C4-2B (cell line): Measurements from ENCODE around the gene F2.

Experiments used
- ZFX ChIP-seq: fragments of 450-650 bp; IDR thresholded peaks from 2 replicates; pipeline ENCODE4 v1.6.1; 2017
- TF ChIP-seq, protein P1 (sequence below): fragments of 450-650 bp; conservative IDR thresholded peaks from 2 replicates; pipeline ENCODE4 v1.5.1; 2017; ENCODE audit warnings: mild to moderate bottlenecking

DNA sequence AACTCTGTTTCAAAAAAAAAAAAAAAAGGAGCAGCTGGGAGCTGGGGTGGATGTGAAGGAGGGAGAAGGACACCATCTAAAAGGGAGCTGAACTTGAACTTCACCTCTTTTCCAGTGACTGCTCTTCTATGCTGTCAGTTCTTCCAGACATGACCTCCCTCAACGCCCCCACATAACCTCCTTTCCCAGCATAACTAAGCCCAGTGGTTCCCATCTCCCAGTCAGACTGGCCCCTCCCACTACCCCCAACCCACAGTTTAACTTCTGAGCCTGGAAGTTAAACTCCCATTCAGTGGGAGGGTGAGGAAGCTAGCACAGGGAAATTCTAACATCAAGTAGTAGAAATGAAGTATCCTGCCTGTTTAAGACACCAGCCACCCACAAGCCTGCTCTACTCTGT lies 20.4 kb upstream of the F2 start:
- TF ChIP-seq, protein P1, sequence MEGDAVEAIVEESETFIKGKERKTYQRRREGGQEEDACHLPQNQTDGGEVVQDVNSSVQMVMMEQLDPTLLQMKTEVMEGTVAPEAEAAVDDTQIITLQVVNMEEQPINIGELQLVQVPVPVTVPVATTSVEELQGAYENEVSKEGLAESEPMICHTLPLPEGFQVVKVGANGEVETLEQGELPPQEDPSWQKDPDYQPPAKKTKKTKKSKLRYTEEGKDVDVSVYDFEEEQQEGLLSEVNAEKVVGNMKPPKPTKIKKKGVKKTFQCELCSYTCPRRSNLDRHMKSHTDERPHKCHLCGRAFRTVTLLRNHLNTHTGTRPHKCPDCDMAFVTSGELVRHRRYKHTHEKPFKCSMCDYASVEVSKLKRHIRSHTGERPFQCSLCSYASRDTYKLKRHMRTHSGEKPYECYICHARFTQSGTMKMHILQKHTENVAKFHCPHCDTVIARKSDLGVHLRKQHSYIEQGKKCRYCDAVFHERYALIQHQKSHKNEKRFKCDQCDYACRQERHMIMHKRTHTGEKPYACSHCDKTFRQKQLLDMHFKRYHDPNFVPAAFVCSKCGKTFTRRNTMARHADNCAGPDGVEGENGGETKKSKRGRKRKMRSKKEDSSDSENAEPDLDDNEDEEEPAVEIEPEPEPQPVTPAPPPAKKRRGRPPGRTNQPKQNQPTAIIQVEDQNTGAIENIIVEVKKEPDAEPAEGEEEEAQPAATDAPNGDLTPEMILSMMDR: no peak
- TF ChIP-seq ZFX: no peak
